GM12874 (cell line): ENCODE measurements around the gene SLC16A12.

Source experiments
- TF ChIP-seq, protein P1 (sequence below): IDR thresholded peaks from 2 replicates; pipeline ENCODE4 v1.5.1; 2011; ENCODE audit warnings: low read depth, mild to moderate bottlenecking, control low read depth, low read length, moderate library complexity; ENCODE audit not compliant: insufficient read depth

Gene SLC16A12

DNA sequence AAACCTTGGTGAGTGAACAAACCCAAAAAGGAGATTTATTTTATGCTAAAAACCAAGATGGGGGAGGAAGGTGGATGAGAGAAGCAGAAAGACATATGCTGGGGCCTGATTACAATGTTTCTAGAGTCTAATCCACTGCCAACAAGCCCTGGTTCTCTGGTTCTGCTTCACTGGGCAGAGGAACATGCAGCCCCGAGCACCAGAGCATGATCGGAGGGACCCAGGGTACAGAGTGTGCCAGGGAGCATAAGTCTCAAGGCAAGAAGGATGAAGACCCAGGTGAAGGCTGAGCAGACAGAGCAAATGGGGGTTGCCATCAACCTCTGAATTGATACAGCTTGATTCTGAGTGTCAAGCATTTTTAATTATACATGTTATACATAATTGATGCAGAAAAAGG lies 30.7 kb downstream of the SLC16A12 start:
- TF ChIP-seq, protein P1, sequence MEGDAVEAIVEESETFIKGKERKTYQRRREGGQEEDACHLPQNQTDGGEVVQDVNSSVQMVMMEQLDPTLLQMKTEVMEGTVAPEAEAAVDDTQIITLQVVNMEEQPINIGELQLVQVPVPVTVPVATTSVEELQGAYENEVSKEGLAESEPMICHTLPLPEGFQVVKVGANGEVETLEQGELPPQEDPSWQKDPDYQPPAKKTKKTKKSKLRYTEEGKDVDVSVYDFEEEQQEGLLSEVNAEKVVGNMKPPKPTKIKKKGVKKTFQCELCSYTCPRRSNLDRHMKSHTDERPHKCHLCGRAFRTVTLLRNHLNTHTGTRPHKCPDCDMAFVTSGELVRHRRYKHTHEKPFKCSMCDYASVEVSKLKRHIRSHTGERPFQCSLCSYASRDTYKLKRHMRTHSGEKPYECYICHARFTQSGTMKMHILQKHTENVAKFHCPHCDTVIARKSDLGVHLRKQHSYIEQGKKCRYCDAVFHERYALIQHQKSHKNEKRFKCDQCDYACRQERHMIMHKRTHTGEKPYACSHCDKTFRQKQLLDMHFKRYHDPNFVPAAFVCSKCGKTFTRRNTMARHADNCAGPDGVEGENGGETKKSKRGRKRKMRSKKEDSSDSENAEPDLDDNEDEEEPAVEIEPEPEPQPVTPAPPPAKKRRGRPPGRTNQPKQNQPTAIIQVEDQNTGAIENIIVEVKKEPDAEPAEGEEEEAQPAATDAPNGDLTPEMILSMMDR: no peak

GRCh38 chr10:89503652-89504370 lies 31.6 kb downstream of the SLC16A12 start:
- TF ChIP-seq, protein P1: no peak

DNA sequence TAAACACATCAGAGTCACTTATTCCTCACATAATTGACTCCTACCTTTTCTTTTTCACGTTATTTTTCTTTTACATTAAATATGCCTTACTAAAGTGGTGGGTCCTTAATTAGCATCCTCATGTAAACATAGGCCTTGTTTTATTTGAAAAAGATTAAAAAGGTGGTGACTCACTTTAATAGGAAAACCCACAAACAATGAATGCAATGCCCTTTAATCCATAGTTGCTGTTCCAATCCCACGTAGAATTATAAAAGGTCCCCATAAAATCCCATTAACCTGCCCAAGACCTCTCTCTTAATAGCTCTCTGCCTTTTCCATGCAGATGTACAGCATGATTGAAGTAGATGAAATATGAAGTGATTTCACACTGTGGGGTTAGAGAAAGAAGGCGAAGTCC lies 32.2 kb downstream of the SLC16A12 start:
- TF ChIP-seq, protein P1: no peak

GRCh38 chr10:89502549-89502948 lies 32.8 kb downstream of the SLC16A12 start:
- TF ChIP-seq, protein P1: no peak

DNA sequence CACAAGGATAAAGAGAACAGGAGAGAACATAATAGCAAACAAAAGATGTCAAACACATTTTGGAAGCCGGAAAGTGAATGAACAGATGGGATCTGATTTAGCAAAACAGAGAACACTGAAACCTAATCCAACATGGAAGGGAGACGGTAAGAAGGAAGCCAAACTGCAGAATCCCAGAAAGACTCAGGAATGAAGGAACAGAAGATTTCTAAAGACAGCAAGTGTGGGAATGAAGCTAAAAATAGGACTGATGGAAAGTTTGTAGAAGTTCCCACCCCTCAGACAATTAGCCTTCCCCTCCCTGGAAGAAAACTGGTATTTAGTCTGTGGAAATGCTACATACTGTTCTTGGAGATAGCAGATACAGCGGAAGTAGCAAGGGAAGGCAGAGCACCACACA lies 40.8 kb downstream of the SLC16A12 start:
- TF ChIP-seq, protein P1: no peak

DNA sequence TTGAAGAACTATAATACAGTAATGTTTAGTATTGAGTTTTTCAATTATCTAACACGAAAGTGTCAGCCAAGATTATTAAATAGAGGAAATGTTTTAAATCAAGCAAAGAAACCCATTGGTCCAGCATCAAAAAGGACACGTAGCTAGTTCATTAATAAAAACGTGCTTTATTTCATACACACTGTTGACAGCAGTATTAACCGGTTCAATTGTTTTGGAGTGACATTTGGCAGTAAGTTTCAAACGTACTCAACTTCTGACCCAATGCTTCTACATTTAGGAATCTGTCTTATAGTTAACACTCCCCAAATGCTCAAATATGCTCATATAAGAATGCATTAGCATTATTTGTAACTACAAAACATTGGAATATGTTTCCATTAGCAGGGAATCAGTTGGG lies 41.3 kb downstream of the SLC16A12 start:
- TF ChIP-seq, protein P1: no peak

- TF ChIP-seq, protein P1: no peak
Measured at GRCh38 chr10:89491932-89492331, 43.5 kb downstream of the SLC16A12 start.
